Cerebellar cortex (tissue), 1 donor: ENCODE results near the gene SH3RF1.

Experiments
- DNase-seq: peaks from one replicate; pipeline ENCODE4 v3.0.0-alpha.2; 2015; ENCODE audit warnings: low spot score

The SH3RF1 gene

DNA sequence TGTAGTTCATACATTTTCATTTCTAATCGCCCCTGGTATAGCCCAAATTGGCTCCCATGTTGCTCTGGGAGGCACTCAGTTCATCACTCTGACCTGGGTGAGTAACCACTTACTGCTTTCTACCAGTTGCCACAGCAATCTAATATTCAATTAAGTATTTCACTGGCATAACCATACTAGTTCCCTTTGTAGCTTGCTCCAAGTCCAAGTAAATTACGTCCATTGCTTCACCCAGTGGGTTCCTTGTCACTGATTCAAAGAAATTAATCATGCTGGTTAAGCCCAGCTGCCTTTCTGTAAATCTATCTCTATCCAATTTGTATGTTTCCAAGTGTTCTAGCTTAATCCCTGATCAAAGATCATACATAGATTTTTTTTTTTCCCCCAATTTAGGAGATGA is 168.7 kb downstream of the SH3RF1 start:
- no peak for DNase-seq

GRCh38 chr4:169100670-169101101 is 170.1 kb downstream of the SH3RF1 start:
- no peak for DNase-seq

GRCh38 chr4:169099771-169100180 is 171.0 kb downstream of the SH3RF1 start:
- DNase-seq, result no peak

- no peak for DNase-seq
Measured at GRCh38 chr4:169098969-169099690, 171.6 kb downstream of the SH3RF1 start.

- no peak for DNase-seq
Measured at GRCh38 chr4:169098532-169098931, 172.2 kb downstream of the SH3RF1 start.

DNA sequence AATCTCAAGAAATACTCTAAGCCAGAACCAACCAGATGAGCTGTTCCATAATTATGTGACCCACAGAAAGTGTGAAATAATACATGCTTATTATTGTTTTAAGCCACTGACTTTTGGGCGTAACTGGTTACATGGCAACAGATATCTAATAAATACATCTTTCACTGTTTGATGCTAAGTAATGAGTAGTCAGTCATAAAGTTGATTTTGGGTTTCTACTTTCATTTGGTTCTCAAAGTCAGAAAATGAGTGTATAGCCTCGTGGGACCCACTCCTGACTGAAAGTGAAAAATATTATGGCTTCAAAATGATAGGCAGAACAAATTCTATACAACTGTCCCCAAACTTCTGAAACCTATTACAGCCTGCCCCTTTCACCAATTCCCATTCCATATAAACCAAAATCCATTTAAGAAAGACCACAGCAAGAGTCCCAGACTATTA is 172.7 kb downstream of the SH3RF1 start:
- DNase-seq, result no peak

DNA sequence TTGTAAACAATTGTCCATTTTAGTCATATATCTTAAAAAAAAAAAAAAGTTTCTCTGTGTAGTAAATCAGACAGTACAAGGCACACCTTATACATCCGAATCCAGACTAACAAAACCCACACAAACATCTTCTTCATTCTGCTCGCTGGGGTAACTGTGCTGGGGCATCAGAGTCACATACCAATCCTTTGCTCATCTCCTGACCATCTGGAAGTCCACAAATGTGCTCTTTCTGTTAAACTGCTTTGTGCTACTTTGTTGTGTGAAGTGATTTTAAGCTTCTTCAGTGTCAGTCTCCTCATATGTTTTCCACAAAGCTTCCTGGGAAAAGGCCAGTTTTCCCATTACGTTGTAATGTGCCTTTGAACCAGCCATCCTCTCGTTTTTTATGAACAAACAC is 174.5 kb downstream of the SH3RF1 start:
- DNase-seq, result no peak

DNA sequence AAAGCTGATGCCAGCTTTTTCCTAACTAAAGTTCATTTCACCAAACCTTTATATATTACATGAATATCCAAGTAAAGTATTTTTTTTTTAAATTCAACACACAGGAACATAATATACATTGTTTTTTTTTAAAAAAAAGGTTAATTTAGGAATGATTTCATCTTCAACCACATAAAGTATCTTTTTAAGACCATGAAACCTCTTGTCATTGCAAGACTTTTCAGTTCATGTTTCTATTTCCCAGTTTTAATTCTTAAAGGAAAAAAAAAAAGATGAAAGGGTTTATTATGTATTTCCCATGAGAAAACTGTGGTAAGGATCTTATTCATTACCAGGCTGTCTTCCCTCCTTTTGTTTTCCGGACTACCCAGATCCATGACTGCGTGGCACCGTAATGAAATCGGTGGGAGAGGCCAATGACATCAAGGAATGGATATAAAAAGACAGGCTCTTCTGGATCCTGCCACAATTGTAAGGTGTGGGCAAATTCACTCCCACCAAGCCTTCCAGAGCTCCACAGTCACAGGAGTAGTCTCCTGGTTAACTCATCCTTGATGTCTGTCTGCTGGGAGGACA is 176.0 kb downstream of the SH3RF1 start:
- no peak for DNase-seq

DNA sequence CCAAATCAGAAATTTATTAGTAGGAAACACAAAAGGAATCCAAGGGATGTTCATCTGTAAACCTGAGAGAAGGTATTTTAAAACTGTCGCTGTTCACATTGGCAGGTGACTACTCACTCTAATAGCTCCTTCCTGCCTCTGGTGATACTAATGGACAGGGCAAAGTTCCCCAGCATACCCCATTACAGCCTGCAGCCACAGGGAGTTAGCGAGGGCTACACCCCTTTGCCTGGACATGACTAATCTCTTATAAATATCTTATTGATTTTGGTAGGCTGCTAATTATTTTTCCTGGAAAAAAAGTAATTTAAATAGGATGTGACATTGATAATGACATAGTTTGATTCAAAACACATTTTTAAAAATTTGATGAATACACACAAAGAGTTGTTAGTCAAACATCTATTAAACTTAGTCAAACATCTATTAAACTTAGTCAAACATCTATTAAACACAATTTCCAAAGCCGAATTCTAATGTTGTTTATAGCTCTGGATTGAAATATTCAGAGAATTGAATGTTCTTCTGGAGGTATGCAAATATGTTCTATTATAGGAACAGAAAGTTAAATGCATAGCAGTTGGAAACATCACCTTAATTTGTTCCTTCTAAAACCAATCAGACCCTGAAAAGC is 177.8 kb downstream of the SH3RF1 start:
- DNase-seq, result no peak

- no peak for DNase-seq
Measured at GRCh38 chr4:169090484-169091215, 180.1 kb downstream of the SH3RF1 start.

DNA sequence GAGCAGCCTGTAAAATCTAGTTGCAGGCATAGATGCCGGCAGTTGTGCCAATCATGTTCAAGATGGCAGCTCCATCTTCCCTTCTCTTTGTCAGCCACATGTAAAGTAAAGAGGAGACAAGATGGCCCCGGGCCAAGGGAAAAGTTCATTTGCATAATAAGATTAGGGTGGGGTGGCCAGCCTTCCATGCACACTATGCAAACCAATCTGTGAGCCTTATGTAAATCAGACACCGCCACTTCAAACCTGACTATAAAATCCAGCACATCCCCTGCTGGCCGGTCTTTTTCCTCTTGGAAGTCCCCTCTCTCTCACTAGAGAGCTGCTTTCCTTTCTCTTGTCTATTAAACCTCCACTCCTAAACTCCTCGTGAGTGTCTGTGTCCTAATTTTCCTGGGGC is 181.8 kb downstream of the SH3RF1 start:
- DNase-seq, result no peak

GRCh38 chr4:169084954-169085353 is 185.8 kb downstream of the SH3RF1 start:
- no peak for DNase-seq

DNA sequence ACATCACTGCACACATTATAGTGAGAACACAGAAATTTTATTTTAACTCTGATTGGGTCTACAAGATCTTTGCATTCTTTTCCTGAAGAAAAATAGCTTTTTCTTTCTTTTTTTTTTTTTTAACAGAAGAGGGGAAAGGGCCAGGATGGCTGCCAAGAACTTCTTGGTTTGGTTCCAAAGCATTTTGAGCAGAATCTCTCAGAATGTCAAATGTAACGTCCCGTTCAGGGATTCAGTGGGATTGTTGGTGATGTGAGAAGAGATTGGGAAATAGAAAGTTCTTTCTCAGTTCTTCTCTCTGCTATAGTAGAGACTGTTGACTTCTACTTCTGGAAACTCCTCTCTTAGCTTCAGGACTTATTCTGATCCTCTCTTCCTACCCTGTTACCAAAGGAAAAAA is 189.8 kb downstream of the SH3RF1 start:
- no peak for DNase-seq

GRCh38 chr4:169079942-169080827 is 190.6 kb downstream of the SH3RF1 start:
- DNase-seq, result no peak

GRCh38 chr4:169074117-169074516 is 196.6 kb downstream of the SH3RF1 start:
- no peak for DNase-seq

- DNase-seq, result no peak
Measured at GRCh38 chr4:169071747-169072146, 199.0 kb downstream of the SH3RF1 start.

- DNase-seq, result no peak
Measured at GRCh38 chr4:169070895-169071218, 199.9 kb downstream of the SH3RF1 start.

GRCh38 chr4:169070071-169070894 is 200.5 kb downstream of the SH3RF1 start:
- no peak for DNase-seq

DNA sequence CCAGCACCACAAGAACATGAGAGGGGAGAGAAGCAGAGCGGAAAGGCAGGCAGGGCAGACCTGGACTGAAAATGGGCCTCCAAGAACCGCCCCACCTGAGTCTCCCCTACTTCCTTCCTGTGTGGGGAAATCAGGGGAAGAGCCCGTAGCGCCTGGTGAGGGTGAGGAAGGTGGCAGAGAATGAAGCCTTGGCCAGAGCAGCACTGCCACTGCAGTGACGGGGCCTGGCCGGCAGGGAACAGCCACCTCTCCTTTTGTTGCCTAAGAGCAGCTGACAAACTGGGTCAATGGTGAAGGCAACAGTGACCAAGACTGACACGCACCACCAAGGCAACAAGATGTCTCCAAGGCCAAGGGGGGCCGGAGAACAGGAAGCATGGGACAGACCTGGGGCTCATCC is 202.3 kb downstream of the SH3RF1 start:
- no peak for DNase-seq

GRCh38 chr4:169066934-169067333 is 203.8 kb downstream of the SH3RF1 start:
- no peak for DNase-seq

DNA sequence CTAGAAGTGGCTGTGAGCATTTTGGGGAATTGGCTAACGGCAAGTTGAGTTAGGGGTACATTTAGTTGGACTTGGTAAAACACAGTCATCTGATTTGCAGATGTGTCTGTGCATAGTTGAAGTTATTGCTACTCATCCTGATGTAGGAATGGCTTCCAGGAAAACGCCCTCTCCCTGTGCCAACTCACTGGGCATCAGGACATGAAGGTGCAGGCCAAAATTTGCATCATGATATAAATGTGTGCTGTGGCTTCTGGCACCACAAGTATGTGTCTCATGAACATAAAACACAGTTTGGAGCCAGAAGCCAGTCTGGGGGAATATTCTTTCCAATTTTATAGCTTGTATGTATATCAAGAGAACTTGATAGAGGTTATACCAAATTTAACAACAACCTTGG is 206.5 kb downstream of the SH3RF1 start:
- DNase-seq, result no peak
